ENCODE measurements around the gene TAL1.

Gene TAL1

GRCh38 chr1:47229031-47229885 lies 2.8 kb downstream of the TAL1 start:
- Histone ChIP-seq H4K20me1 (ENCODE audit: insufficient read depth, low read length) (no peaks in the 10 kb centered on the region), H3K4me1 (ENCODE audit: low read length) (no peaks in the 10 kb centered on the region), H3K9me2 (replicated peaks; ENCODE audit: insufficient read depth, low read length) (no peaks in the 10 kb centered on the region), H3K4me2 (ENCODE audit: low read depth, low read length) (no peak overlapping the region), H3K9ac (ENCODE audit: low read length) (no peak overlapping the region), H3K4me3 (ENCODE audit: low read length) (no peak overlapping the region), H3K27ac (ENCODE audit: low read length) (no peak overlapping the region), H3K36me3 (replicated peaks; ENCODE audit: insufficient read depth, low read length) (no peaks in the 10 kb centered on the region), H3K79me2 (ENCODE audit: low read length) (no peaks in the 10 kb centered on the region), H3F3A (ENCODE audit: insufficient read depth, low read length) (no peaks in the 10 kb centered on the region), H2AFZ (ENCODE audit: low read length) (no peak overlapping the region), H3K27me3 (replicated peaks; ENCODE audit: insufficient read depth, low read length) (peaks cover 91% of the 10 kb centered on the region), H3K9me3 (replicated peaks; ENCODE audit: insufficient read depth, low read length) (no peaks in the 10 kb centered on the region)
- DNase-seq, result no peak
- no peak for TF ChIP-seq EZH2 (optimal IDR thresholded peaks at IDR 0.05; ENCODE audit: low read depth, low read length)
- no peak for TF ChIP-seq EZH2phosphoT487 (IDR thresholded peaks at IDR 0.05; ENCODE audit: low read length)
- TF ChIP-seq CTCF (IDR thresholded peaks at IDR 0.05; ENCODE audit: low read length), result no peak

DNA sequence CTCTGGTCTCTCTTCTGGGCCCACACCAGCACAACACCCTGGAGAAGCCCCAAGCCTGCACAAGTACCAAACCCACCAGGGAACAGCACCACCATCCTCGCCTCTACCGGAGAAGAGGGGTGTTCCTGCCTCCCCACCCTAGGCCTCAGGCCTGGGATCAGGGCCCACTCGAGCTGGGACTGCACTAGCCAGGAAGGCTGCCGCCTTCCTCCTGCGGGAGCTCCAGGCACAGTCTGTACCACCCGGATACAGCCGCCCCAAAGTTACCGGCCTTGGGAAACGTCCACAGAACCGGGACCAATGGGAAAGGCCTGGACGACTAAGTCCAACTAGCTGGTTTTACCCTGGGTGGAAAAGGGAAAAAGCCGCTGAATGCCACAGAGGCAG lies 3.4 kb downstream of the TAL1 start:
- no peak for DNase-seq
- Histone ChIP-seq H3K36me3 (replicated peaks; ENCODE audit: insufficient read depth, low read length) (no peaks in the 10 kb centered on the region), H3K4me2 (ENCODE audit: low read depth, low read length) (no peak overlapping the region), H3K9me3 (replicated peaks; ENCODE audit: insufficient read depth, low read length) (no peaks in the 10 kb centered on the region), H2AFZ (ENCODE audit: low read length) (no peak overlapping the region), H3K9me2 (replicated peaks; ENCODE audit: insufficient read depth, low read length) (no peaks in the 10 kb centered on the region), H3K4me3 (ENCODE audit: low read length) (no peak overlapping the region), H3K9ac (ENCODE audit: low read length) (no peak overlapping the region), H3F3A (ENCODE audit: insufficient read depth, low read length) (no peaks in the 10 kb centered on the region), H3K27me3 (replicated peaks; ENCODE audit: insufficient read depth, low read length) (peaks cover 92% of the 10 kb centered on the region), H3K79me2 (ENCODE audit: low read length) (no peaks in the 10 kb centered on the region), H4K20me1 (ENCODE audit: insufficient read depth, low read length) (no peaks in the 10 kb centered on the region), H3K27ac (ENCODE audit: low read length) (no peak overlapping the region), H3K4me1 (ENCODE audit: low read length) (no peaks in the 10 kb centered on the region)
- TF ChIP-seq CTCF (IDR thresholded peaks at IDR 0.05; ENCODE audit: low read length) (no peak), EZH2 (optimal IDR thresholded peaks at IDR 0.05; ENCODE audit: low read depth, low read length) (no peak), EZH2phosphoT487 (IDR thresholded peaks at IDR 0.05; ENCODE audit: low read length) (no peak)

- Histone ChIP-seq H3K36me3 (replicated peaks; ENCODE audit: insufficient read depth, low read length) (no peaks in the 10 kb centered on the region), H3K79me2 (ENCODE audit: low read length) (no peaks in the 10 kb centered on the region), H3K4me3 (ENCODE audit: low read length) (no peak overlapping the region), H2AFZ (ENCODE audit: low read length) (no peak overlapping the region), H3K9ac (ENCODE audit: low read length) (no peak overlapping the region), H3K9me2 (replicated peaks; ENCODE audit: insufficient read depth, low read length) (no peaks in the 10 kb centered on the region), H3K9me3 (replicated peaks; ENCODE audit: insufficient read depth, low read length) (no peaks in the 10 kb centered on the region), H3K27ac (ENCODE audit: low read length) (no peak overlapping the region), H3K4me1 (ENCODE audit: low read length) (no peaks in the 10 kb centered on the region), H3F3A (ENCODE audit: insufficient read depth, low read length) (no peaks in the 10 kb centered on the region), H3K27me3 (replicated peaks; ENCODE audit: insufficient read depth, low read length) (peaks cover 88% of the 10 kb centered on the region), H4K20me1 (ENCODE audit: insufficient read depth, low read length) (no peaks in the 10 kb centered on the region), H3K4me2 (ENCODE audit: low read depth, low read length) (no peak overlapping the region)
- no peak for TF ChIP-seq CTCF (IDR thresholded peaks at IDR 0.05; ENCODE audit: low read length)
- no peak for TF ChIP-seq EZH2phosphoT487 (IDR thresholded peaks at IDR 0.05; ENCODE audit: low read length)
- TF ChIP-seq EZH2 (optimal IDR thresholded peaks at IDR 0.05; ENCODE audit: low read depth, low read length), result no peak
- DNase-seq, result no peak
Measured at GRCh38 chr1:47227341-47228232, 4.4 kb downstream of the TAL1 start.

Data from MM.1S (cell line).